Caki2 (cell line): ENCODE measurements around the gene ENPP3. TPM values are rescaled to one million over a fixed set of nuclear protein-coding genes. Genes with fewer than 3 reads are reported as not detected.

Experiments used
- DNase-seq: peaks from one replicate; pipeline ENCODE4 v3.0.0-alpha.2; 2015; ENCODE audit warnings: low read depth
- in situ Hi-C: cut with HindIII; loops from 2 replicates; pipeline ENCODE4 v1.10.0; 2016; ENCODE audit warnings: low sequenced_read_pairs, low pct_unique_long_range_greater_than_20kb, mixed read lengths
- total RNA-seq: library from RNA; depleted of rRNA; stranded (reverse); fragments of >200 nt; shearing (Covaris generic); gene quantifications from 2 replicates; pipeline ENCODE4 v1.2.3, GENCODE V29; 2014; ENCODE audit warnings: low replicate concordance

The ENPP3 gene
- total RNA-seq, 1 experiment from 2014 or later = 0.17 TPM

DNA sequence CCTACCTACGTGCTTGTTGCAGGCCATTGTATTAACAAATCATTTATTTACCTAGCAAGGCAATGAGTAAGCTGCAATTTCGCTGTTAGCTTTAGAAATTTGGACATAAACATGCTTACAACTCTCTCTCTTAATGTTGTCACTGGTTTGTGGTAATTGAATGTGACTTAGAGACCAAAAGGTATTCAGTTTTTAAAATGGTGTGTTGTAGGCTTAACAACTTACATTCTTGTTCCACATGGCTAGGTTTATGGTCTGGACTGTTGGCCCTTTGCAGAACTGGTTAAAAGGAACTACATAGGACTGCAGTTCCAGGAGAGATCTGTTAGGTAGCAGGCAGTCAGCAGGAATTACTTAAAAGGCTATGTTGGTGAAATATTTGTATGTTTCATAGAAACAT, 84.1 kb downstream of the ENPP3 start:
- in situ Hi-C loops = no loop called here
- peak; percentile 39 for DNase-seq

DNA sequence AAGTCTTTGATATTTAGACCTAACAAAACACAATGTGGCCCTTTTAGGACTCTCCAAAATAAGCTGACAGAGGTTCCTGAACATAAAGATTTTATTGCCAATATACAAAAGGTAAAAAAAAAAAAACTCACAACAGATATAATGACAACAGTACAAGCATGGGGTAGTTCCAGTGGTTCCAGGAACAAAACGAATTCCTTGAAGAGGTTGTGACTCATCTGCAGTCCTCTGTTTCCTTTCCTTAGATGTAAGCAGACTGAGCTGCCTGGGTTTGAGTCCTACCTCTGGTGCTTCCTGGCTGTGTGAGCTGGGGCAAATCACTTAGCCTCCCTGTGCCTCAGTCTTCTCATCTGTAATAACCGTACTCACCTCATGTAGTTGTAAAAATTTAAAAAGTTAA, 87.0 kb downstream of the ENPP3 start:
- no peak for DNase-seq
- in situ Hi-C loops = no loop called here

DNA sequence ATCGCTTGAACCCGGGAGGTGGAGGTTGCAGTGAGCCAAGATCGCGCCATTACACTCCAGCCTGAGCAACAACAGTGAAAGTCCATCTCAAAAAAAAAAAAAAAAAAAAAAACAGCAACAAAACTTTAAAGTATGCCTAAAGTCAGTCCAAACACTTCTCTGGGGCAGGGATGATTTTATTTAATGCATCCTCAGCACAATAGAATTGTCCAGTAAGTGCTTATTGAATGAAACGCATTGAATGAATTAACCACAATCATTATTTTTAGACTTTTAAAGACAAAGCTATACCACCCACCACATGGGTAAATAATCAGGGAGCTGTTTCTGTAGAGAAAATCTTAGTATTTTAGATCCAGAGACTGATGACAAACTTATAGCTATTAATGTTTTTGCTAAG, 90.4 kb downstream of the ENPP3 start:
- DNase-seq = no peak
- in situ Hi-C loops = no loop called here

DNA sequence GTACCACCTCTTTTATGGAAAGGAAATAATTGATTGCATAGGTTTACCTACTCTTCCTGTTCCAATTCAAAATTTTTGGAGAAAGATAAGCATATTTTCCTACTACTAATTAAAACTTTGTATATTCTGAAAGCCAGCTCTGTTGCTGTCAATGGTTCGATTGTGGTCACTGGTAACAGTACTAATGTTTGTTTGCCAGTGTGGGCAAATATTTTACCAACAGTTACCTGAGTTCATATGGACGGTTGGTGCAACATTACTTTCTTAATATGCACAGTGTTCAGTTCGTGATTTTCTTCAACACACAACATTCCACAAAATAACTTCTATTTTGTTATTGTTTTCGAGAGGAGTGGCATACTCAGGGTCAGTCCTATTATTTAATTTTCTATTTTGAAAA, 90.8 kb downstream of the ENPP3 start:
- no peak for DNase-seq
- in situ Hi-C loops = no loop called here

DNA sequence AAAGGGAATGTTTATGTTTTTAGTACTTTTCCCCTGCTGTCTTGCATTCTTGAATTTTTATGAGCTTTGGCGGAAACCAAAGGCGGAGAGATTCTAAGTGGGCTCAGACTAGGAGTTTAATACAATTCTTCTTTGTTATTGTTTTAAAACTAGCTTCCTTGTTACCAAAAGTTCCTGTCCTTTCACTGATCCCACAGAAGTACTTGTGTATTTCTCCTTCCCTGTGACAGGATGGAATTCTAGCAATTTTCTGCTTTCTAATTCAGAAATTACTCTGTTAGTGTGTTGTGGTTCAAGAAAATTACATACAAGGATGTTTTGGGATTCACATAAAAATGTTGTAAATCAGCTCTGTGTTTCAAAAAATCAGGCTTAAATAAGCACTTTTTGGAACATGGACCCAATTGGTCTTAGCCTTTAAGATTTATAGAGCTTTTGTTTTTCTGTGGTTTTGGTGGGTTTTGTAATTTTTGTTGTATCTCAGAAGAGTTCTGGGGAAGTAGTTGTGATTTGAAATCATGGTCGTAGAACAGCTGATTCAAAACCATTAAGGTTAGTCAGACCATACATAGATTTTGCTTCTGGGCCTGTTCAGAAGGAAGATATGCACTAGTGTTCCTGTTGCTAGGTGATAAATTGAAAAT, 91.3 kb downstream of the ENPP3 start:
- DNase-seq = no peak
- in situ Hi-C loops = no loop called here

DNA sequence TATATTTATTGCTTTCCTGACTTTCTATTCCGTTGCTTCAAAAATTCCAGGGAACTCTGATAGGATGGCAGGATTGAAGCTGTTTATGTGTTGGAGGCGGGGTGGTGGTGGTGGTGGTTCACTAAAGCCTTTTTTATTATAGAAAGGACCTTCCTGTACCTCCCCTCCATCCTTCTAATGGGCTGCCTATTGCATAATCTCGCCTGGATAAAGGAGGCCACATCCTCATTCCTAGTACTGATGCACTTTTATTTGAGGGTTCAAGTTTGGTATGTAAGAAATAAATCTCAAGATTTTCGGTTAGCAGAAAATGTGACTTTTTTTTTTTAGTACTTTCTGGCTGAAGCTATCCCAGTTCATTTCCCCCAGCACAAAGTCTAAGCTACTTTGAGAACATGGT, 92.4 kb downstream of the ENPP3 start:
- in situ Hi-C loops = no loop called here
- DNase-seq = no peak

DNA sequence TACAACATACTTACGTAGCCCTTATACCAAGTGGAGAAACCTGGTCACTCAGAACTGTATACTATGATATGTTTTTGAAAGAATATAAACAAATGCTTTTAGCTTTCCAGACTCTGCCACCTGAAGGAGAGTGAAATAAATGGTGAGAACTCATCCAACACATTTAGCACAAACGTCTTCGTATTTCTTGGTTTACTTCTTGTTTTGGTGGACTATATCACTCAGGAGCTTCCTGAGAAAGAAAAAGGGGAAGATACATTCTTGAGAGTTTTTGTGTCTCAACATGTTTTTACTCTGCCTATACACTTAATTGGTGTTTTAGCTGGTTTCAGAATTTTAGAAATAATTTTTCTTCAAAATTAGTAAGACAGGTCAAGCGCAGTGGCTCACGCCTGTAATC, 93.2 kb downstream of the ENPP3 start:
- in situ Hi-C loops = no loop called here

DNA sequence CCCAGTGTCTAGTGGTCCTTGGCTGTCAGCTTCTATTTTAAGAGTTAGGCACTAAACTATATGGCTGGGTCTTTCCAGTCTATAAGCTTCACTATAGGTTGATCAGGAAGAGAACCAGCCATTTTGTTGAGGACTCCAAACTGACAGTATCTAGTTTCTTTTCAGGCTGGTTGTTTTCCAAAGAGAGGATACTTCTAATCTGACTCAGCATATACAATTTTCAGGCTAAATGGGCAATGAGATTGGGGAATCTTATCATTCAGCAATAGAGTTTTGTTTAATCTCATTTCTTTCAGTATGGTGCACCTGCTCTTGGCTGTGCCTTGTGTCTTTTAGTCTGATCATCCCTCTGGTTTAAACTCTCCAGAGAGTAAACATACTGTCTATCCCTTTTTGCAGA, 94.1 kb downstream of the ENPP3 start:
- no peak for DNase-seq
- in situ Hi-C loops = no loop called here

More for the DNA sequence above, 93.2 kb downstream of the ENPP3 start:
- DNase-seq = no peak

DNA sequence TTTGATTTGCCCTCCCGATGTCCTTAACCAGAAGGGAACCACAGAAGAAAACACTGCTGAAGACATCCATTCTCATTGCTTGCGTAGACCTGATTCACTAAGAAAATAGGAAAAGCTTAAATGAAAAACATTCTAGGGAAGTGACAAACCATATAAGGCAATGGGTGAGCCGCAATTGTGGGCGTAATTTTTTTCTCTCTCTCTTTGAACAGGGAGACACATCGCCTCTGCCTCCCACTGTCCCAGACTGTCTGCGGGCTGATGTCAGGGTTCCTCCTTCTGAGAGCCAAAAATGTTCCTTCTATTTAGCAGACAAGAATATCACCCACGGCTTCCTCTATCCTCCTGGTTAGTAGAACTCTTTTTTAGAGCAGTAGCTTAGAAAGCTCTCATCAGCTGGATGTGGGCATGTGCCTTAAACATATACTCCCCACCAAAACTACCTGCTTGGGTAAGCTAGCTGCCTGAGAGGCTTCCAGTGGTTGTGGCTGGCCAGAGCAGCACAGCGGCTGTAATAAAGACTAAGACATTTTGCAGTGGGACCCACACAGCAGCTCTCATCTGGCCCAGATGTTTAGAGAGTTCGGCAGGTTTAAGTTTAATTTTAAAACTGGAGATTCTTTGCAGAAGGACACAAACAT, 96.4 kb downstream of the ENPP3 start:
- peak; percentile 36 for DNase-seq

DNA sequence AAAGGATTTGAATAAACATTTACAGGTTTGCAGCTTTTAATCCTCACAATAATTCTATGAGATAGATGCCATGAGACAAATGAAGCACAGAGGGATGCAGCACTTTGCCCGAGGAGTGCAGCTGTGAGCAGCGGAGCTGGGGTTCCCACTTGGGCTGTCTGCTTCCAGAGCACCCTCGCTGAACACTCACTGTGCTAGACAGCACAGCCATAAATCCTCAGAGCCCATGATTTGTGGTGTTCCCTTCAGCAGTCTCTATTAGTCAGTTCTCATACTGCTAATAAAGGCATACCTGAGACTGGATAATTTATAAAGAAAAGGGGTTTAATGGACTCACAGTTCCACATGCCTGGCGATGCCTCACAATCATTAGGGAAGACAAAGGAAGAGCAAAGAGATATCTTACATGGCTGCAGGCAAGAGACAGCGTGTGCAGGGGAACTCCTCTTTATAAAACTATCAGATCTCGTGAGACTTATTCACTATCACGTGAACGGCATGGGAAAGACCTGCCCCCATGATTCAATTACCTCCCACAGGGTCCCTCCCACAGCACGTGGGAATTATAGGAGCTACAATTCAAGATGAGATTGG, 99.0 kb downstream of the ENPP3 start:
- no peak for DNase-seq
- in situ Hi-C loops = no loop called here

More for the DNA sequence above, 96.4 kb downstream of the ENPP3 start:
- in situ Hi-C loops = no loop called here

DNA sequence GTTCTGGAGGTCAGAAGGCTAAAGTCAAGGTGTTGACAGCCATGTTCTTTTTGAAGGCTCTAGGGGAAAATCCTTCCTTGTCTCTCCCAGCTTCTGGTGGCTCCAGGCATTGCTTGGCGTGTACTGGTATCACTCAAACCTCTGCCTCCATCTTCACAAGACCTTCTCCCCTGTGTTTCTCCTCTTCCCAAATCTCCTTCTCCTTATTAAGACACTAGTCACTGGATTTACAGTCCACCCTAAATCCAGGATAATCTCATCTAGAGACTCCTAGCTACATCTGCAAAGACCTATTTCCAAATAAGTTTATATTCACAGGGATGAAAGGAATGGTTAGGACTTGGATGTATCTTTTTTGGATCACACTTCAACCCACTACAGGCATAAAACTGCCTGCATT, 99.7 kb downstream of the ENPP3 start:
- no peak for DNase-seq
- in situ Hi-C loops = no loop called here

DNA sequence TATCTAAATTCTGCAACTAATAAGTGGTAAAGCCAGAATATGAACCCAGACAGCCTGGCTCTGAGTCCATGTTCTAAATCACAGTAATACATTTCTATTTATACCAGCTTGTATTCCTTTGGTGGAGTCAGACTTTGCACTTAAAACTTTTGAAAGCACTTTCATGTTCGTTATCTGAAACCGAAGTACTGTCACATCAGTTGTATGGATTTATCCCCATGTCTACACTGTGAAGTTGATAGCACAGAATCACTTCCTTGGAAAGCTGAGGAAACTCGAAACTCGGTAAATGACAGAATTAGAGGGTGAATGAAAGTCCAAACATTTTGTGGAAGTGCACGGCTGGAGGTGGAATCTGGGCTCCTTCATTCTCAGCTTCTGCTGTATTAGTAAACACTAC, 102.0 kb downstream of the ENPP3 start:
- DNase-seq = no peak

DNA sequence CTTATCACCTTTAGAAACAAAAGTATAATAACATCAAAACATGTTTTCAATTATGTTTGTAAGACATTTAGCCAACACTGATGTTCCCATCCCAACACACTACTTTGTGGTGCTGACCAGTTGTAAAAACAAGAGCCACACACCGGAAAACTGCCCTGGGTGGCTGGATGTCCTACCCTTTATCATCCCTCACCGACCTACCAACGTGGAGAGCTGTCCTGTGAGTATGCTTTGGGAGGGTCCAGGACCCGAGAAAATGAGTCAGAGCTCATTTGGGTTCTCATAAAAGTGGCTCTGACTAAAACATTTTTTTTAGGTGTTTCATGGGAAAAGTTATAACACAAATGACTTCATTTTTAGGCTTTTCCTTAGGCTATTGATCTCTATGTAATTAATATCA, 103.1 kb downstream of the ENPP3 start:
- no peak for DNase-seq
- in situ Hi-C loops = no loop called here

More for the DNA sequence above, 102.0 kb downstream of the ENPP3 start:
- in situ Hi-C loops = no loop called here

DNA sequence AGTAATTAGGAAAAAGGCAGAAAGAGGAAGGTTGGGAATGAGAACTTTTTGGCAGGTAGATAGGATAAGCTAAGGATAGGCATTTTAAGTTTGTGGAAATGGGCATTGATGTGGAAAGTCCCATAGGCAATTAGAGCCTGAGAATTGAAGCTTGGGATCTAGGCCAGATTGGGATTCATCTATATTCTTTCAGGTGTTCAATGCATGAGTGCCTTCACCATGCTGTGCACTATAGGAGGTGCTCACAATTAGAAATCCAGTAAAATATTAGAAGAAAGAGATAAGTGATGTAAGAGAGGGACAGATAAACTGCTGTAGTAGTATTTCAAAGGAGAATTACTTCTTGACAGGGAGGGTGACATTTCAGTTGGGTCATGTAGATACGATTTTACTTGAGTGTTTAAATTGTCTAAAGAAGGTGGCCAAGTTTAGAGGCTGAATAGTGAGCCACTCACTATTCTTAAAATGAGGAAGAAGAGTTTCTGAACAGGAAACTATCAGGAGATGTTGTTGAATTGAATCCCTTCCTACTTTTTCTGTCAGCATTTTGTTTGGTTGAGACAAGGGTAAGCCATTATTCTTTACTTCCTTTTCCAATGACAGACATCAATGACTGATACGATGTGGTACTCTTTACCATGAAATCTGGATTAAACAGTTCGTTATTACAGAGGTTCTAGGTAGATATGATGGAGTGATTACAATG, 104.7 kb downstream of the ENPP3 start:
- no peak for DNase-seq
- in situ Hi-C loops = no loop called here

DNA sequence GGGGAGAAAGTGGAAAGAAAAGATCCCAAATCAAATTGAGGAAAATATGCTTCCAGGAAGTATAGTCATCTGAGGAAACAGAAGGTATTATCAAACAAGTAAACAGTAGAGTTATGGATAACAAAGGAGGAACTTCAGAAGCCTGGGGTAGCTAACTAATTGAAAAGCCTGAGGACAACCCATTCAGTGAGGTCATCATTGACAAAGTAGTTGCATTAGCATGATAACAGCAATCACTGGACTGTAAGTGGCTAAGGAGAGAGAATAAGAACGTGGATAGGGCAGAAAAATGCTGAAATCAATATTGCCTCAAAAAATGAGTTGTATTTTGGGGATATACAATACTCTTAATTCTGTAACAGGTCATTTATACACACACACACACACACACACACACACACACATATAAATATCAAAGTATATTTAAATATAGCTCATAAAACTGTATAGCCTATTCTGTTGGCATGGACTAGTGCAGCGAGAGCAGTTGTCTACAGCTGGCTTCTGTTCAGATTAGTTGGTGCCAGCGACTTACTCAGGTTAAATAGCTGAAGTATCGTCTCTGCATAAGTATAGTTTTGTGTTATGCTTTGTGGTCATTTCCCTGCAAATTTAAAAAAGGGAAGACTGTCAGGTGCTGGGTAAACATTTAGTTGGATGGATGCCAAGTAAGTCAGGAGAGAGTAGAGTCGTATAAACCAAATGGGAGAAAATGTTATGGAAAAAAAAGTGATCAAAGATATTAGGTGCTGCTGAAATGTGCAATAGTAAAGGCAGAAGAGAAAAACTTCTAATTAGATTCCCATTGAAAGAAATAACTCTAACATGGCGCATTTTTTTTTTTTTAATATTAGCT, 107.6 kb downstream of the ENPP3 start:
- no peak for DNase-seq
- in situ Hi-C loops = no loop called here

DNA sequence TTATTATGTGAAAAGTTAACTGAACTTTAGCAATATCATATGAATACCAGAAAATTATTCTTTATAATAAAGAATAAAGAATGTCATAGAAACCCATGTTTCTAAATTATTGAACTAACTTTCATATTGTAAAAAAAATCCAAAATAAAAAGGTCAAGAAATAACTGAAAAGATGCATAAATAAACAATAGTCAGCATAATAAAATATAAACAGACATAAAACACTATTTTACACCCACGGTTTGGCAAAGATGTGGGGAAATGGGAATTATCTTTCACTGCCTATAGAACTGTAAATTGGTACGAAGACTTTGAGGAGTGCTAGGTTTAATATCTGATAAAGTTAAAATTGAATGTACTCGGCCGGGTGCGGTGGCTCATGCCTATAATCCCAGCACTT, 108.4 kb downstream of the ENPP3 start:
- in situ Hi-C loops = no loop called here
- no peak for DNase-seq

DNA sequence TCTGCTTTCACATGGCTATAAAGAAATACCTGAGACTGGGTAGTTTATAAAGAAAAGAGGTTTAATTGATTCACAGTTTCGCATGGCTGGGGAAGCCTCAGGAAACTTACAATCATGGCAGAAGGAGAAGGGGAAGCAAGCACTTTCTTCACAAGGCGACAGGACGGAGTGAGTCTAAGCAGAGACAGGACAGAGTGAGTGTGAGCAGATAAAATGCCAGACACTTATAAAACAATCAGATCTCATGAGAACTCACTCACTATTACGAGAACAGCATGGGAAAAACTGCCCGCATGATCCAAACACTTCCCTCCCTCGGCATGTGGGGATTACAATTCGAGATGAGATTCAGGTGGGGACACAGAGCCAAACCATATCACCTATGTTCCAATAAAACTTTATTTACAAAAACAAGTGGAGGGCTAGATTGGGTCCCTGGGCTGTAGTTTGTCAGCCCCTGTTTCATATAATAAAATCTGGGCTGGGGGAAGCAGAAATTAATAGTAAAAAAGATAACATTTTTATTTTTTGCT, 110.8 kb downstream of the ENPP3 start:
- in situ Hi-C loops = no loop called here
- no peak for DNase-seq

DNA sequence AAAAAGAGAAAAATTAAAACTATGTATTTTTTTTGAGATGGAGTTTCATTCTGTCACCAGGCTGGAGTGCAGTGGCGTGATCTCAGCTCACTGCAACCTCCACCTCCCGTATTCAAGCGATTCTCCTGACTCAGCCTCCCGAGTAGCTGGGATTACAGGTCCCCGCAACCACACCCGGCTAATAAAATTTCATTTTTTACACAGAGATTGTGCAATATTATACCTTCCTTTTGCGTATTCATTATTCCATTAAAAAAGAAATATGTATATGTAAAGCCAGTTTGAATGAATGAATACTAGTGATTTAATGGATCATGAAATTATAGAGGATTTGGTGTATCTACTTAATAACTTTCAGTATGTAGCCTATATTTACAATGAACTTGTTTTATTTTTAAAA, 111.9 kb downstream of the ENPP3 start:
- in situ Hi-C loops = no loop called here
- DNase-seq = no peak
